ENCODE measurements around the gene ERMARD. TPM values are rescaled to one million over a fixed set of nuclear protein-coding genes. Genes with fewer than 3 reads are reported as not detected.

The ERMARD gene
- total RNA-seq, 1 experiment from 2014 or later = 13.6 TPM

DNA sequence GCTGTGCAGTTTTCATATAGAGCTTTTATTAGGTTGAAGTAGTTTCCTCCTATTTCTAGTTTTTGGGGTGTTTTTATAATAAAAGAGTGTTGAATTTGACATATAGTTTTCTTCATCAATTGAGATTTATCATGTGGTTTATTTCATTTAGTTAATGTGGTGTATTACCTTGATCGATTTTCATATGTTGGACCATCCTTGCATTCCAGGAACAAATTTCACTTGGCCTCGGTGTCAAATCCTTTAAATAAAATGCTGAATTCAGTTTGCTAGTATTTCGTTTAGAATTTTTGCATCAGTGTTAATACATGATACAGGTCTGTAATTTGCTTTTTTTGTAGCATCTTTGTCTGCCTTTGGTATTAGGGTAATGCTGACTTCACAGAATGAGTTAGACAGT, 6.0 kb upstream of the ERMARD start:
- no peaks in the 10 kb centered on the region for H3K9me3 ChIP-seq (ENCODE audit: control insufficient read depth, low read depth, low read length)
- no peak overlapping the region for H3K27ac ChIP-seq (ENCODE audit: insufficient read length, low read depth, low read length)
- Mint-ChIP-seq H3K4me1 (peaks cover 7 to 11% of the 10 kb centered on the region in 2 experiments), H3K36me3 (ENCODE audit: insufficient read depth in 1 of 3, low read depth in 3 of 3) (no peaks in the 10 kb centered on the region; a peak in 1 of 7 replicates), H3K27ac (no peak overlapping the region), H3K4me3 (no peak overlapping the region), H3K27me3 (ENCODE audit: low read depth) (peaks cover 3% of the 10 kb centered on the region; the same call in 1 of the 2 replicates), H3K9me3 (peaks cover 0 to 4% of the 10 kb centered on the region in 2 experiments; a peak in 1 of 5 replicates)
- no peaks in the 10 kb centered on the region for H4K20me1 ChIP-seq (ENCODE audit: control insufficient read depth, insufficient read depth, insufficient read length)
- no CpG with 5 or more reads among the region's 3 CpGs for WGBS (ENCODE audit: extremely low coverage, insufficient read length, low lambda C conversion rate)
- no peaks in the 10 kb centered on the region for H3K23me2 ChIP-seq (ENCODE audit: insufficient read length, low read depth, low read length, poor library complexity, severe bottlenecking)
- no peak overlapping the region for H3K18ac ChIP-seq (ENCODE audit: insufficient read length, low read depth, low read length)
- H2AK5ac ChIP-seq (ENCODE audit: insufficient read length, low read length) = no peak overlapping the region
- no peak overlapping the region for H2BK15ac ChIP-seq (ENCODE audit: low read depth, low read length)
- H2AFZ ChIP-seq (ENCODE audit: low read length) = no peak overlapping the region
- H3K4ac ChIP-seq (ENCODE audit: low read depth, low read length) = no peak overlapping the region
- H2BK5ac ChIP-seq (ENCODE audit: insufficient read length, low read length) = no peak overlapping the region
- no peaks in the 10 kb centered on the region for H3K4me1 ChIP-seq (ENCODE audit: insufficient read depth, low read length)
- DNase-seq = no peak
- H2BK120ac ChIP-seq (ENCODE audit: low read depth, low read length, poor library complexity, severe bottlenecking) = no peak overlapping the region
- H3K56ac ChIP-seq (ENCODE audit: insufficient read length, low read depth, low read length) = no peak overlapping the region
- no peaks in the 10 kb centered on the region for H3K79me2 ChIP-seq (ENCODE audit: insufficient read depth, low read length)
- H3K23ac ChIP-seq (ENCODE audit: insufficient read length, low read depth, low read length) = no peak overlapping the region
- H4K5ac ChIP-seq (ENCODE audit: insufficient read length, low read depth, low read length) = no peak overlapping the region
- no peak overlapping the region for H2BK20ac ChIP-seq (ENCODE audit: low read depth, low read length, poor library complexity, severe bottlenecking)
- H3K4me2 ChIP-seq (ENCODE audit: insufficient read depth, insufficient read length, low read length) = no peak overlapping the region
- no peak overlapping the region for H4K91ac ChIP-seq (ENCODE audit: insufficient read length, low read depth, low read length)
- no peak overlapping the region for H3K9ac ChIP-seq (ENCODE audit: extremely low read depth, insufficient read length, low read length)
- TF ChIP-seq, protein P1, sequence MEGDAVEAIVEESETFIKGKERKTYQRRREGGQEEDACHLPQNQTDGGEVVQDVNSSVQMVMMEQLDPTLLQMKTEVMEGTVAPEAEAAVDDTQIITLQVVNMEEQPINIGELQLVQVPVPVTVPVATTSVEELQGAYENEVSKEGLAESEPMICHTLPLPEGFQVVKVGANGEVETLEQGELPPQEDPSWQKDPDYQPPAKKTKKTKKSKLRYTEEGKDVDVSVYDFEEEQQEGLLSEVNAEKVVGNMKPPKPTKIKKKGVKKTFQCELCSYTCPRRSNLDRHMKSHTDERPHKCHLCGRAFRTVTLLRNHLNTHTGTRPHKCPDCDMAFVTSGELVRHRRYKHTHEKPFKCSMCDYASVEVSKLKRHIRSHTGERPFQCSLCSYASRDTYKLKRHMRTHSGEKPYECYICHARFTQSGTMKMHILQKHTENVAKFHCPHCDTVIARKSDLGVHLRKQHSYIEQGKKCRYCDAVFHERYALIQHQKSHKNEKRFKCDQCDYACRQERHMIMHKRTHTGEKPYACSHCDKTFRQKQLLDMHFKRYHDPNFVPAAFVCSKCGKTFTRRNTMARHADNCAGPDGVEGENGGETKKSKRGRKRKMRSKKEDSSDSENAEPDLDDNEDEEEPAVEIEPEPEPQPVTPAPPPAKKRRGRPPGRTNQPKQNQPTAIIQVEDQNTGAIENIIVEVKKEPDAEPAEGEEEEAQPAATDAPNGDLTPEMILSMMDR (conservative IDR thresholded peaks at IDR 0.05) = no peak
- no peaks in the 10 kb centered on the region for H3K27me3 ChIP-seq (ENCODE audit: insufficient read depth, low read length)
- no peak overlapping the region for H4K8ac ChIP-seq (replicated peaks; ENCODE audit: insufficient read length, low read depth, low read length)
- no peak overlapping the region for H2BK12ac ChIP-seq (ENCODE audit: insufficient read length, low read depth, low read length)
- H3K14ac ChIP-seq (ENCODE audit: insufficient read depth, low read length) = no peak overlapping the region
- H3T11ph ChIP-seq (ENCODE audit: low read length) = no peak overlapping the region
- H3K79me1 ChIP-seq (ENCODE audit: insufficient read depth, low read depth, low read length, poor library complexity, severe bottlenecking) = no peaks in the 10 kb centered on the region
